Urinary bladder (tissue), 4 donors: ENCODE results near the gene IGFLR1. TPM values are rescaled to one million over a fixed set of nuclear protein-coding genes. Genes with fewer than 3 reads are reported as not detected.

Experiments
- DNase-seq: peaks from one replicate; pipeline ENCODE4 v3.0.0-alpha.2; 2015; ENCODE audit errors: extremely low spot score
- H3K27ac ChIP-seq: one replicate; pipeline ENCODE4 v1.5.1; 2013; ENCODE audit warnings: low read depth, mild to moderate bottlenecking, moderate library complexity
- H3K36me3 ChIP-seq: one replicate; pipeline ENCODE4 v1.6.1; 2013; ENCODE audit warnings: mild to moderate bottlenecking, moderate library complexity; ENCODE audit not compliant: insufficient read depth
- H3K4me1 ChIP-seq: one replicate; pipeline ENCODE4 v1.6.1; 2013; ENCODE audit warnings: mild to moderate bottlenecking, moderate library complexity; ENCODE audit not compliant: insufficient read depth
- H3K4me3 ChIP-seq: one replicate; pipeline ENCODE4 v1.5.1; 2013; ENCODE audit warnings: low read depth, low read length
- WGBS: extraction: QIAGEN DNeasy Blood & Tissue Kit; methylation state at CpG from one replicate; pipeline ENCODE4 v1.1.7; 2013; 5-methylcytosine and 5-hydroxymethylcytosine counted together
- polyA plus RNA-seq: library from polyadenylated mRNA; stranded (reverse); fragments of 200-250 nt; gene quantifications from one replicate; pipeline ENCODE4 v1.2.3, GENCODE V29; 2013
- total RNA-seq: library from RNA; depleted of rRNA; stranded (reverse); fragments of >200 nt; gene quantifications from one replicate; pipeline ENCODE4 v1.2.3, GENCODE V29; 2014
- donor health status: healthy with polysubstance abuse.
- donor health status: healthy.

The IGFLR1 gene
- total RNA-seq (0.53 TPM), polyA plus RNA-seq (21.2 TPM)

DNA sequence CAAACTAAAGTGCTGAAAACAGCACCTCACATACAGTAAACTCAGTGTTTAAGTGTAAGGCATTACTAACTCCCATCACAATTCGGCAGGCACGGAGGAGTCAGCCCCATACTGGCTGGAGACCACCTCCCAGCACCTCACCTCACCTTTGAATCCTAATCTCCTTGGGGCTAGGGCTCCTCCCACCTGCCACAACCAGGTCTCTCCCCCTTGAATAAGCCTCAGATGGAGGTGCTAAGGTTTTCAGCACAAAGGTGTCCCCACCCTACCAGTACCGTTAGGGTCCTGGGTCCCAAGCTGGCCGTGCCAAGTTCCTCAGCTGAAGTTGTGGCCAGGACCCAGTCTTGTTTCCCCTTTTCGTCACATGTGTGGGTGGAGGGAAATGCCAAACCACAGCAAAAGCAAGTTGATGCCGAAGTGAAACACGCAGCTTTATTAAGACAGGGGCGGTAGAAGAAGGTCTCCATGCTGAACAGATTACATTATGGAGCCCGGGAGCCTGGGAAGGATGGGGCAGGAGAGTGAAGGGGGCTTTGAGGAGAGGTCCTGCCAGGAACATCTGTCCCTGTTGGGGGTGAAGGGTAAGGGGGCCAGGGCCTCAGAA, at the start of gene IGFLR1:
Gene IGFLR1, minus strand, starts transcription at position 332 of the 604 bp plus-strand sequence. CDS start 1,272 bp downstream, outside the sequence.
- Histone ChIP-seq H3K4me1 (no peaks in the 10 kb centered on the region), H3K36me3 (peaks cover 2% of the 10 kb centered on the region), H3K27ac (peak within 1 kb of the TSS; percentile 45), H3K4me3 (no peak within 1 kb of the TSS)
- no peak for DNase-seq
- WGBS: 70% methylated on average over 9 of the region's 9 CpGs

GRCh38 chr19:35791814-35792279, 49.6 kb upstream of the IGFLR1 start:
- Histone ChIP-seq H3K36me3 (no peaks in the 10 kb centered on the region), H3K27ac (no peak overlapping the region), H3K4me1 (no peaks in the 10 kb centered on the region), H3K4me3 (no peak overlapping the region)
- no peak for DNase-seq
- WGBS: 88% methylated on average over 9 of the region's 9 CpGs

DNA sequence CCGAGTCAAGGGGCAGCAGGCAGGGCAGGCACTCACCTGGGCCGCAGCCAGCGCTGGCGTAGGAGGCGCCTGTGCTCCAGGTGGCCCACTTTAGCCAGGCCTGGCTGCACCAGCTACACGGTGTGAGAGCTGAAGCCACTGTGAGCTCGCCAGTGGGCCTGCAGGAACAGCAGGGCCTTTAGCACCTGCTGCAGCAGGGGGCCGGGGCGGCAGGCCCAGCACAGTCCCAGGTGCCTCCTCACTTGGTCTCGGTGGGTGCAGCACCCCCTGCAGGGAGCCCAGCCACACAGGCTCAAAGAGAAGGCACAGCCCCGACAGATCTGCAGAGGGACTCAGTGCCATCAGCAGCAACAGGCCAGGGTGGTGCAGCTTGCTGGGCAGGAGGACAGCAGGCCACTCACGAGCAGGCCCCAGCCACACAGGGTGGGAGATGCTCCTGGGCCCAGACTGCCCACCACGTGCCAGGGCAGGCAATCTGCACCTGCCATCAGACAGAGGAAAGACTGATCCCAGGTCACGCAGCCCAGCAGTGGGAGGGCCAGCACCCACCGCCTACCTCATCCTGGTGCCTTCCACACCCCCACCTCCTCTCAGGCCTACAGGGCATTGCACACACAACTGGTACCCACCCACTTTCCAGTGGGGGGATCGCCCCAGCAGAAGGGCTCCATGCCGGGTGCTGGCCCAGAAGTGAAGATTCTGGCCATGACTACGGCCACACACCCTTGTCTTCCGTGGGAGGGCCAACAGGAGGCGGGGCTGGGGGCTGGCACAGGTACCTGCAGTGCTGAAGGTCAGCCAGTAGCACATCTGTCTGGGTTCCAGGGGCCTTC, 48.9 kb upstream of the IGFLR1 start:
- Histone ChIP-seq H3K4me3 (no peak overlapping the region), H3K36me3 (no peaks in the 10 kb centered on the region), H3K27ac (no peak overlapping the region), H3K4me1 (no peaks in the 10 kb centered on the region)
- WGBS: 58% methylated on average over 20 of the region's 20 CpGs
- DNase-seq: no peak

DNA sequence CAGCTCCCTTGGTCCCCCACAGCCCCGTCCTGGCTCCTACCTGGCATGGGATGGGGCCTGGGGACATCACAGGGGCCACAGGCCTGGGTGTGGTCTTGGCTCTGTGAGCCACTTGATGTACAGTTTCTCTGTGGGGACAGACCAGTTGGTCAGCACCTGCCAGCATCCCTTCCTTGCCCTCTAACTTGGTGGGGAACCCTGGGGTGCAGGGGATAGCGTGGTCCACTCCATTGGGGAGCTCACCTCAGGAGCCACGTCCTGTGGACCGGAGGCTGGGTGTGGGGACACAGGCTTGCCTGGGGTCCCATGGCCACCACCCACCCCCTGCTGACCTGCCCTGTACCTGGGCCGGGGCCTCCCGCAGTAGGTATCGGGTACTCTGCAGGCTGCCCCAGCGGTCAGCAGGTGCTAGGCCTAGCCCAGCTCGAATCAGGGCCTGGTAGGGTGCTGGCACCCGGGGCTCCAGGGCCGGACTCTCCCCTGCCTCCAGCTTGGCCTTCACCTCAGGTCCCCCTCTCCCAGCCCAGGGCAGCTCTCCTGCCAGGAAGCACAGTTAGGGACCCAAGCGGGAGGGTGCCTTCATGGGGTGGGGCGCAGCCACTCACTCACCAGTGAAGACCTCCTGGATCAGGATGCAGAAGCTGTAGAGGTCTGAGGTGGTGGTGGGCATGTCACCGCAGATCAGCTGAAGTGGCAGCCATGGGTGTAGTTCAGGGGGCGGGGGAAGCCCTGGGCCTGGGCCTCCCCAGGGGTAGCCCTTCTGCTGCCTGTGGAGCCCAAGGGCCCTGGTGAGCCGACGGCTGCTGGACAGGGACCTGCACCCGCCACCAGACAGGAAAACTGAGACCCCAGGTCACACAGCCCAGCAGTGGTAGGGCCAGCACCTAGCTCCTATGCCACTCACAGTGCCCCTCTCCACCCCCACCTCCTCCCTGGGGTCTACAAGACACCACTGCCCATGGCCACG, 48.0 kb upstream of the IGFLR1 start:
- DNase-seq: no peak
- WGBS: 87% methylated on average over 19 of the region's 19 CpGs
- no peak overlapping the region for H3K27ac ChIP-seq
- H3K36me3 ChIP-seq: no peaks in the 10 kb centered on the region
- no peak overlapping the region for H3K4me3 ChIP-seq
- no peaks in the 10 kb centered on the region for H3K4me1 ChIP-seq

DNA sequence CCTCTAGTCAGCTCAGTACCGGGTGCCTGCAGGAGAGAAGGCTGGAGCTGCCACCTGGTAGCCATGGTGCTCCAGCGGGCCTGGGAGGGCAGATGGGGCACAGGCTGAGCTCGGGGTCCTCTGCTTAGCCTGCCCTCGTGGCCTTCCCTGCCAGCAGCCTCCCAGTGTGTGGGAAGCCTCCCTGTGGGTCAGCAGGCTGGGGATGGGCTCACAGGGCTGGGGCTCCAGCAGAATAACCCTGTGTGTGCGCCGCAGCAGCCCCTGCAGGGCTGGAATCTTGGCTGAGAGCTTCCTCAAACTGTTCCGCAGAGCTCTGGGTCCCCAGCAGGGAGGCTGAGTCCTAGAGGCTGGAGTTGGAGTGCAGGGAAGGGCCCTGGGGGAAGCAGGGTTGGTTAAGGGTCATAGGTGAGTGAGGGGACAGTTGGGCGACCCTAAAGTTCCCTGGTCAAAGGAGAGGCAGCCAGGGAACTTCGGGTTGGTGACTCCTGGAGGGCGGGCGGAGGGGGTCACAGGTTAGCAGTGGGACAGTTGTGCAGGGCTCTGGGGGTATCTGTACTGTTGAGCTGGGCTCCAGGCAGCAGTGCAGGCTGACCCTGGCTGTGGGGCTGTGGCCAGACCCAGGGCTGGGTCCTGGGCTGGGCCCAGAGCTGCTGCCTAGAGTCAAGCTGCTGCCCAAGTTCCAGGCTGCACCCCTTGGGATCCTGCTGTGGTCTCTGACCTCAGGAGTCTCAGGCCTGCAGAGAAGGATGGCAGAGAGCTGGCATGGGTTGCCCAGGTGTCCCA, 47.1 kb upstream of the IGFLR1 start:
- no peak overlapping the region for H3K4me3 ChIP-seq
- no peak for DNase-seq
- no peak overlapping the region for H3K27ac ChIP-seq
- no peaks in the 10 kb centered on the region for H3K4me1 ChIP-seq
- H3K36me3 ChIP-seq: no peaks in the 10 kb centered on the region
- WGBS: 81% methylated on average over 11 of the region's 11 CpGs

DNA sequence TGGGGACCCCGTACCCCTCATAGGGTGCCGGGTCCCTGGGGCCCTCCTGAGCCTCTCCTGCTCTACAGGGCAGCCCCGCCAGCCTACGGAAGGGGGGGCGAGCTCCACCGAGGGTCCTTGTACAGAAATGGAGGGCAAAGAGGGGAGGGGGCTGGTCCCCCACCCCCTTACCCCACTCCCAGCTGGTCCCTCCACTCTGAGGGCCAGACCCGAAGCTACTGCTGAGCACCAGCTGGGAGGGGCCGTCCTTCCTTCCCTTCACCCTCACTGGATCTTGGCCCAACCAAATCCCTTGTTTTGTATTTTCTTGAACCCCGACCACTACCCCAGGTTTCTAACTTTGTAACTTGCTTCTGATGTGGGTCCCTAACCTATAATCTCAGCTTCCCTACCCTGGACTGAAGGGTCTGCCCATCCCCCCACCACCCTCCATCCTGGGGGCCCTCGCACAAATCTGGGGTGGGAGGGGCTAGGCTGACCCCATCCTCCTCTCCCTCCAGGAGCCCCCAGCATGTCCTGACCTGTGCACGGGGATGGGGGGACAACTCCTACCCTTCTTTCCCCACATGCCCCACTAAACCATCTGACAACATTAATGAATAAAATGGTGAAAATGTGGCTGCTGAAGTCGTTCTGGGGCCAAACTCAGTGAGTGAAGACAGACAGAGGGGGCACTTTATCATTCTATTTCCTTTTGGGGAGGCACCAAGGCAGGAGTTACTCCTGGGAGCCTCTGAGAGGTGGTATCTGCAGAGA, 46.1 kb upstream of the IGFLR1 start:
- Histone ChIP-seq H3K4me3 (no peak overlapping the region), H3K4me1 (no peaks in the 10 kb centered on the region), H3K27ac (no peak overlapping the region), H3K36me3 (no peaks in the 10 kb centered on the region)
- no peak for DNase-seq
- WGBS: 76% methylated on average over 12 of the region's 12 CpGs

- no peaks in the 10 kb centered on the region for H3K36me3 ChIP-seq
- H3K4me3 ChIP-seq: no peak overlapping the region
- DNase-seq: no peak
- no peak overlapping the region for H3K27ac ChIP-seq
- WGBS: 93% methylated on average over 15 of the region's 15 CpGs
- no peaks in the 10 kb centered on the region for H3K4me1 ChIP-seq
Observed at GRCh38 chr19:35787227-35787799, 45.1 kb upstream of the IGFLR1 start.

DNA sequence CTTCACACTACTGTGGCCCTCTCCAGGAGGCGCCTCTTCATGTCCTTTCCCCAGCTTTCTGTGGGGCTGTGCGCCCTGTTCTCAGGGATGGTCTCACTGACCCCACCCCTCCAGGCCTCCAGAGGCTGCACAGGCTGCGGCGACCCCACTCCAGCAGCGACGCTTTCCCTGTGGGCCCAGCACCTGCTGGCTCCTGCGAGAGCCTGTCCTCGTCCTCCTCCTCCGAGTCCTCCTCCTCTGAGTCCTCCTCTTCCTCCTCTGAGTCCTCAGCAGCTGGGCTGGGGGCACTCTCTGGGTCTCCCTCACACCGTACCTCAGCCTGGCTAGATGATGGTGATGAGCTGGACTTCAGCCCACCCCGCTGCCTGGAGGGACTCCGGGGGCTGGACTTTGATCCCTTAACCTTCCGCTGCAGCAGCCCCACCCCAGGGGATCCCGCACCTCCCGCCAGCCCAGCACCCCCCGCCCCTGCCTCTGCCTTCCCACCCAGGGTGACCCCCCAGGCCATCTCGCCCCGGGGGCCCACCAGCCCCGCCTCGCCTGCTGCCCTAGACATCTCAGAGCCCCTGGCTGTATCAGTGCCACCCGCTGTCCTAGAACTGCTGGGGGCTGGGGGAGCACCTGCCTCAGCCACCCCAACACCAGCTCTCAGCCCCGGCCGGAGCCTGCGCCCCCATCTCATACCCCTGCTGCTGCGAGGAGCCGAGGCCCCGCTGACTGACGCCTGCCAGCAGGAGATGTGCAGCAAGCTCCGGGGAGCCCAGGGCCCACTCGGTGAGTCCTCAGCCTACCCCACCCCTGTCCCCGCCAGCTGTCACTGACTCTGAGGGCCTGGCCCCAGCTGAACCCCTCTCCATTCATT, 44.3 kb upstream of the IGFLR1 start:
- H3K27ac ChIP-seq: no peak overlapping the region
- DNase-seq: no peak
- no peak overlapping the region for H3K4me3 ChIP-seq
- H3K4me1 ChIP-seq: no peaks in the 10 kb centered on the region
- no peaks in the 10 kb centered on the region for H3K36me3 ChIP-seq
- 90% methylated on average over 31 of the region's 31 CpGs for whole genome bisulfite sequencing

- H3K27ac ChIP-seq: no peak overlapping the region
- WGBS: 85% methylated on average over 10 of the region's 10 CpGs
- no peak for DNase-seq
- H3K36me3 ChIP-seq: no peaks in the 10 kb centered on the region
- H3K4me3 ChIP-seq: no peak overlapping the region
- H3K4me1 ChIP-seq: no peaks in the 10 kb centered on the region
Observed at GRCh38 chr19:35785339-35785627, 43.0 kb upstream of the IGFLR1 start.

GRCh38 chr19:35784503-35785338, 42.5 kb upstream of the IGFLR1 start:
- 79% methylated on average over 45 of the region's 45 CpGs for WGBS
- no peak for DNase-seq
- H3K4me1 ChIP-seq: no peaks in the 10 kb centered on the region
- no peaks in the 10 kb centered on the region for H3K36me3 ChIP-seq
- H3K4me3 ChIP-seq: no peak overlapping the region
- no peak overlapping the region for H3K27ac ChIP-seq
